ENCODE measurements around the gene DSE.

Gene DSE

DNA sequence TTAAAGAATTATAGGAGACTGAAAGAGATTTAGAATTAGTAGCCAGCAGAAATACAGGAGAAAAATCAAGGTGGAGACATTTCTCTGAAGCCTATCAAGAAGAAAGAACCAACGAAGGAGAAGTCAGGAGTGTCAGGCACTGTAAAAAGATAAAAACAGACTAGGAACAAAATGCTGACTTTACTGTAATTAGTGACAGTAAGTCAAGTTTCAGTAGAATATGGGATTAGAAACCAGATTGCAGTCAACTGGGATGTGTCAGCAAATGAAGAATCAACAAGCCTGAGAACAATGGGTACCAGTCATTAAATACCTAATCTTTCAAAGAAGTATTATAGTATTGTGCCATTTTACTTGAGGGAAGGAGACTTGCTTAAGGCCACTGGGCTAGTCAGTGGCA, 112.0 kb downstream of the DSE start:
- DNase-seq (ENCODE audit: low spot score): no peak

DNA sequence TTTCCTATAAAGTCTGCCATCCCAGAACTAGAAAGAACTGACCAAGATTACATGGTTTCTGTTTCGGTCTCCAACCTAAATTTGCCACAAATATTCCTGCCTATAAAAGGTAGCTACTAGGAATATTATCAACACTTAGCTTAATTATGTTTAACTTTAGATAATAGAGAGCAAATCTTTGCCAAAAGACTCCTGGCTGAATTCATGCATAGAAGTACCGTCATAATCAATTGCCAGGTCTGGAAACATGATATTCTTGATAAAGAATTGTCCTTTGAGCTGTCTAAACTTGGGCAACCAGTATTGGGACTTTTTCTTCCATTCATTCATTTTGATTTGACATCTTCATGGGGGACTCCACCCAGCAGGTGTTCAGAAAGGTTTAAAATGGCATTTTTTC, 112.9 kb downstream of the DSE start:
- DNase-seq (ENCODE audit: low spot score): no peak

DNA sequence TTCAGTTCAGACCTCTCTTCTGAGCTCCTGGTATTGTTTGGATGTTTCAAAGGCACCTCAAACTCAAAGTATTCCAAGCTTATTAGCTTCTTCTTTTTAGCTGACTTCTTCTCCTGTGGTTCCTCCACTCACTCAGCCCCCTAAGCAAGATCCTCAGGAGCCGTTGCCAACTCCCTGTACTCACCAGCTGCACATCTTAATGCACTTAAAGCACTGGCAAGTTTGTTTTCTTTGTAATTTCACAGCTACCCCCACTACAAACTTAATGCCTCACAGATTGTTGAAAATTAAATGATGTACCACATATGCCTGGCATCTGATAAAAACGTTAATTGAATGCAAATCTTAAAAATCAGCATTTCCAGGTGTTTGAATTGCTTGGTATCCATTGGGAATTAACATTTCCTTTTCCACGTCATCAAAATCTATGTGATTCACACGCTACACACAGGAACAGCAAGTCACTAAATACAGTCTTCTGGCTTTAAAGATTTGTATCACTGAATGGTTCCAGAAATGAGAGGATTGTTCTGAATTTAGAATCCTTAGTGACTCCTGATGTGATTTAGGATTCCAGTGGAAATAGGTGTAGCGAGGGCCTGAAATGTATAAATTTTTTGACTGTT, 114.9 kb downstream of the DSE start:
- DNase-seq (ENCODE audit: low spot score): no peak

DNA sequence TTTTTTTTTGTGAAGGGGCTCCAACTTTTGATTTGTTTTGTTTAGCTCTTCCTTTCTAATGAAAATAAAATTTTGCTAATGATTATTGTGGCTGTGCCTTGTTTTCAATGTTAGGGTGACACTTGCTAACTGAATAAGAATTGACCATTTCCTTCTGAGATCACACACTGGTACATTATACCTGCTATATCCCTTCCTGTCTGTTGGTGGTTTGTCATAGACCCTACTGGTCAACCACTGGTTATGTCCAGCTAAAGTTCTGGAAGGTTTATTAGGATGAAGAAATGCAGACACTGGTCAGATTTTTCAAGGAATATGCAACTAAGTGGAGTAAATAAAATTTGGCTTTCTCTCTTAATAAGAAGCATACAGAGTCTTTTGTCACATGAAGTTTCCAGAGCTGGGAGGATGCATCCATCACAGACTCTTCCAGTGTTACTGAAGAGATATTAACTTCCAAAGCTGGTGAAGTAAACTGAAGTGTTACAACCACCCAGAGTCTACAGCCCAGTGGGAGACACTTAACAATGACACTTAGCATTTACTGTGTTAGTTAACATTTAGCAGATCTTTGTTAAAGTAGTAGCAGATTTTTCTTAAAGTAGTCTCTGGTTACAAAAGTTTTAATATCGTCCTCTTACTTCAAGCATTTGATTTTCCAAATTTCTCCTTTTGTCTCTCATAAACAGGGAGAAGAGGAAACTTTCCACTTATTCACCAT, 121.0 kb downstream of the DSE start:
- DNase-seq (ENCODE audit: low spot score): no peak

- no peak for DNase-seq (ENCODE audit: low spot score)
These were observed 121.8 kb downstream of the DSE start for GRCh38 chr6:116492331-116493067.
